NCI-H2171 (cell line): Measurements from ENCODE around the gene WDR18.

Source experiments
- DNase-seq: peaks from one replicate; lab custom pipeline; 2025; lab: John Stamatoyannopoulos, UW

WDR18 gene

DNA sequence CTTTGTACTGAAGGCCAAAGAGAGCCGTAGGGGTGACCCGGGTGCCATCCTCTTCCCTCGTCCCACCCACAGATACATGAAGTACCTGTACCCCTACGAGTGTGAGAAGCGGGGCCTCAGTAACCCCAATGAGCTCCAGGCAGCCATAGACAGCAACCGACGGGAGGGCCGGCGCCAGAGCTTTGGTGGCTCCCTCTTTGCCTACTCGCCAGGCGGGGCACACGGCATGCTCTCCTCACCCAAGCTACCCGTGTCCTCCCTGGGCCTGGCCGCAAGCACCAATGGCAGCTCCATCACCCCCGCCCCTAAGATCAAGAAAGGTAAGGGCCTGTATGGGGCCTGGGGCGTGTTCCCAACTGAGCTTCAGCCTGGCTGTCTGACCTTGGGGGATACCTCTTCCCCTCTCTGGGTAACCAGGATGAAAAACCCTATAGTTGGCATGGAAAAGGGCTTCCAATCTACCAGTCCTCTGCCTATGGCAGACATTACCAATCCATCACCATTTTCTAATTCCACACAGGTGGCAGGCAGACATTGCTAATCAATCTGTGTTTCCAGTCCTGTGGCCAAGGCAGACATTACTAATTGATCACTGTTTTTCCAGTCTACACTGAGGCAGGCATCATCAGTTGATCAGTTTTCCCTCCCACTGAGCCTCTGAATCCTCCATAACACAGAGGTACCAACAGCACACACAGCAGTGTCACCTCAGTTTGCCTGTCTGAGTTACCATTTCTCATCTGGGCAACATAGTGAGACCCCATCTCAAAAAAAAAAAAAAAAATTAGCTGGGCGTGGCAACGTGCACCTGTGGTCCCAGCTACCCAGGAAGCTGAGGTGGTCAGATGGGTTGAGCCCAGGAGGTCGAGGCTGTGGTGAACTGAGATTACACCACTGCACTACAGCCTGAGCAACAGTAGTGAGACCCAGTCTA is 19.1 kb upstream of the WDR18 start:
- no peak for DNase-seq

DNA sequence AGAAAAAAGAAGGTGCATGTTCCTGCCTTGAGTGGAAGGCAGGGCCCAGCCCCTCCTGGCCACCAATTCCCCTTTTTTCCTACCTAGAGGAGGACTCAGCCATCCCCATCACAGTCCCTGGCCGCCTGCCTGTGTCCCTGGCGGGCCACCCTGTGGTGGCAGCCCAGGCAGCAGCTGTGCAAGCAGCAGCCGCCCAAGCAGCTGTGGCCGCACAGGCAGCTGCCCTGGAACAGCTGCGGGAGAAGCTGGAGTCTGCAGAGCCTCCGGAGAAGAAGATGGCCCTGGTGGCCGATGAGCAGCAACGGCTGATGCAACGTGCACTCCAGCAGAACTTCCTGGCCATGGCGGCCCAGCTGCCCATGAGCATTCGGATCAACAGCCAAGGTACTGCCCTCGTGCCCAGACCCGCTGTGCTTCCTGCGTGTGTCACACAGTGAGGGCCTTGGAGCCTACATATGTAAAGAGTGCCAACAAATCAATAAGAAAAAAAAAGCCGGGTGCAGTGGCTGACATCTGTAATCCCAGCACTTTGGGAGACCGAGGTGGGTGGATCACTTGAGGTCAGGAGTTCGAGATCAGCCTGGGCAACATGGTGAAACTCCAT is 17.6 kb upstream of the WDR18 start:
- DNase-seq = no peak

DNA sequence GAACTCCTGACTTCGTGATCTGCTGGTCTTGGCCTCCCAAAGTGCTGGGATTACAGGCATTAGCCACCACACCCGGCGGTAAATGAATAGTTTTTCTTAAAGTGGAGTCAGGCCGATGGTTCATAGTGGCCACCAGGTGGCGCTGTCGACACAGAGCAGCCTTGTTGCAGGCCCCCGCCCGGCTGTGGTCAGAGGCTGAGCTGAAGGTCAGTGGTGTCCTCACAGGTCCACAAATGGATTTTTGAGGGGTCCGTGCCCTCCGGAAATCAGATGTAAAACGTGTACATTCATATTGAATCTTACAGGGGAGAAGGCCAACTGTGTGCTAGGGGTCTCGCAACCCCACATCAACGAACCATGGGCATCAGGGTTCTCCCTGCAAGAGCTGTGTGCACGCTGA is 13.4 kb upstream of the WDR18 start:
- no peak for DNase-seq

DNA sequence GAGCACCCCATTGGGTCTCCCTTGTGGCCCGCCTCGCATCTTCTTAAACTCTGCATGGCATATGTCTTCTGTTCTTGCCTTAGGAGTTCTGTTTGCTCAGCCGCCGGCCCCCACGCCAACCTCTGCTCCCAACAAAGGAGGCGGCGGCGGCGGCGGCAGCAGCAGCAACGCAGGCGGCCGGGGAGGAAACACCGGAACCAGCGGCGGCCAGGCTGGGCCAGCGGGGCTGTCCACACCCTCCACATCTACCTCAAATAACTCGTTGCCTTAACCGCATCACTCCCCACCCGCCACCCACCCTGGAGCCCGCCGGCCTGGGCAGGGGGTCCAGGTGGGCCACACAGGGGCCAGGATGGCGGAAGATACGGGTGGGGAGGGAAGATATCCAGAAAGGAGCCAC is 12.3 kb upstream of the WDR18 start:
- DNase-seq = no peak

DNA sequence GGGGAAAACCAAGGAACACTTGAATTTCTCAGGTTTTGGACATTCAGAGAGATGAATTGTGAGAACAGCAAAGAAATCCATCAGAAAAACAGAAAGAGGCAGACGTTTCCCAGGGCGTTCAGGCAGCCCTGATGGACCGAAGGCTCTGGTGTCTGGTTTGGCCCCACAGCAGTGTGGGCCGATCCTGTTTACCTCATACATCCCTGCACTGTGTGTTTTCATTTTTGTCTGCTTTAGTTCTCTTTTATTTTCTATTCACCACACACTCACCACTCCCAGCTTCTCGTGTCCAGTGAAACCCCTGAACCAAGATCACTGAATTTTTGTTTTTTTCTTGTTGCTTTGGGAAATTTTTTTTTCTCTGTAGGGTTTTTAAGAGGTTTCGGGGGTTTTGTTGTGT is 11.9 kb upstream of the WDR18 start:
- DNase-seq = no peak

DNA sequence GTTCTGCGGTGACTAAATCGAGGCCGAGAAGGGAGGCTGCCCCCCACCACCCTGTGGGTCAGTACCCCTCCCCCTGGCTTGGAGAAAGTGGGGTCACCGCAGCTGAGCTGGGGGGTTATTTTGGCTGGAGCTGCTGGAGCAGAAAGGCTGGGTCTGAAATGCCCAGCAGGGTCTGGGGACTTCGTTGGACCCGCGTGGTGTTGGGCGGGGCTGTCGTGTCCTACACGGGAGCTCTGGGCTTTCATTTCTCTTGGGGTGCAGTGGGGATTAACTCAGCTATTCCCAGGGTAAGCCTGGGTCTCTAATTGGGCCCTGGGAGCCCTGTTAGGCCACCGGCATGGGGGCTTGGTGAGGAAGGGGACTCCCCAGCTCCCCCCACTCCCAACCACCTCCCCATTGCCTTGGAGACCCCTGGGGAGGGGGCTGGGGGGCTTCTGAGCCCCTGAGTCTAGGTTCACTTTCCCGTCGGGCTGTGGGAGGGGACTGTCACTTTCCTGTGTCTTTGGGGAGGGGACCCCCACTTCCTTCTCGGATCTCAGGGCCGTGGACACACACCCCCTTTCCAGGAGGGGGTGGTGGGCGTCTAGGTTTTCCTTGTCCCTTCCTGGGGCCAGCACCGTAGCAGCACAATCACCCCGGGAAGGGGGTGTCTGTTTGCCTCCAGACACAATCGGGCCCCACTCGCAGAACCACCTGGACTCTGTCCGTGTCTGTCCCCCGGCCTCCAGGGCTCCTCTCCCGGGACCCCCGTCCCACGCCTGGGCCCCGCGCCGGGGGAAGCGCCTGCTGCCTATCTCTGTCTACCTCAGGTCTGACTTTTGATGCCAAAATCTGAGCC is 10.2 kb upstream of the WDR18 start:
- DNase-seq = no peak

DNA sequence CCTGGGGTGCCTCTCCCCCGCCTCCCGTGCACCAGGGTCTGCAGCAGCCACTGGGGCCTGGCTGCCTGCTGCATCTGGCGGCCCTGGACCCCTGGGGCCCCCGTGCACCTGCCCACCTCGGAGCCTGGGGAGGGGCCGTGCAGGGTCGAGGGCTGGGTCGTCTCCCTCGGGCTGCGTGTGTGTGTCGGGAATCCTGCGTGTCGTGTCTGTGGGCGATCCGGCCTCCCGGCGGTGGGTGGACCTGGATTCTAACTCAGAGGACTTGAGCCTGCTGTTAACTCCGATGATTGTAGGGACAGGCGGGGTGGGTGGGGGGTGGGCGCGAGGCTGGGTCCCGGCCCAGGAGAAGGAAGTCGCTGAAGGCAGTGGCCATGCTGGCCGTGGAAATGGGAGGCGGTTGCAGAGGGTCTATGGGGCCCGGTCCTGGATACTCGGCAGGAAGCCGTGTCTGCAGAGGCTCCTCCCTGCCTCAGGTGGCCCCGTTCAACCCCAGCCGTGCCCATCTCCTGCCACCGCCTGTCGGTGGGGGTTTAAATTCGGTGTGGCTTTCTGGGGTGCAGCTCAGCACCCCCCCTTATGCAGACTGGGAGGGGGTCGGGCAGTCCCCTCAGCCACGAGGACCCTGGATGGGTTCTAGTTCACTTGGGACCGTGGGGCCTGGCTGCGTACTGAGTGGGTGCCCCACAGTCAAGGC is 9.4 kb upstream of the WDR18 start:
- no peak for DNase-seq

DNA sequence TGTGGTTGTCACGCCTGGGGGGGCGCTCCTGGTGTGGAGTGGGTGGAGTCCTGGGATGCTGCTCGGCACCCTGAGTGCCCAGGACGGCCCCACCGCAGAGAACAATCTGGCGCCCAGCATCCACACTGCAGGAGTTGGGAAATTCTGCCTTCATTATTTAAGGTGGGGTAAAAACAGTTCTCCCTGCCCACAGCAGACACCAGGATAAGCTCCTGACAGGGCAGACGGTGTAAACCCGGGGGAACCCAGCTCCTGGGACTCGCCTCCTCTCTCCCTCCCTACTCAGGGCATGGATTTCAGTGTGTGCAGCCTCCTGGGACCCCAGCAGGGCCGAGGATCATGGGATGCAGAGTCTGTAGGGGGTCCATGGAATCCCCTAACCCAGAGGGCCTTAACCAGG is 7.7 kb upstream of the WDR18 start:
- no peak for DNase-seq

DNA sequence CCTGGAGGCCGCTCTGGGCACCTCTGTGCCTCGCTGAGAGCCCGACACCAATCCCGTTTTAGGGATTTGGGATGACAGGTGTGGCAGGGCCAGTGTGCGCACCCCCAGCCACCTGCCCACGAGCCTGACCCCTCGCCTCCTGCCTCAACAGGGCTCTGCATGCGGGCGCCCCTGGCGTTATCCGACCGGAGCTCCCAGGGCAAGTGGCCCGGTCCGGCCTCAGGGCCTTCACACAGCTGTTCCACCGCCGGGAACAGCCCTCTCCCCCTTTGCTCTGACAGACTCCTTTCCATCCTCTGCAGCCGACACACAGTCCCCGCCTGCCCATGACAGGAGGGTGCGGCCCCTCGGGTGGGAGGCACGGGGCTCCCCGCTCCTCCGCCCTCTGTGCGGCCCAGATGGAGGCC is 7.1 kb upstream of the WDR18 start:
- no peak for DNase-seq

DNA sequence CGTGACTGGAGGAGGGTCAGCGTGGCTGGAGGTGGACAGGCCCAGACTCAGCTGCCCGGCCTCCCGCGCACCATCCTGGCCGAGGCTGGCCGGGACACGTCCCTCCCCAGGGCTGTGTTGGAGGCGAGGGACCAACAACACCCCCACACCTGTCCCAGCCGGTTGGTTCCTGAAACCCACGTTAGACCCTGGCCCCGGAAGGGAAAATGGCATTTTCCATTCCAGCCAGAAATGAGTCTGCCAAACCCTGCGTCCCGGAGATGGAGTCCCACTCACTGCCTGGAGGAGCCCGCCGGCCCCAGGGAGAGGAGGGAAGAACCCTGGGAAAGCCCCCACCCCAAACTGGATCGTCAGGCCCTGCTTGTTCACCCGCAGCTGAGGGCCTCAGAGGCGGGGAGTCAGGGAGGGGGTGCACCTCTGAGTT is 4.8 kb upstream of the WDR18 start:
- no peak for DNase-seq

DNA sequence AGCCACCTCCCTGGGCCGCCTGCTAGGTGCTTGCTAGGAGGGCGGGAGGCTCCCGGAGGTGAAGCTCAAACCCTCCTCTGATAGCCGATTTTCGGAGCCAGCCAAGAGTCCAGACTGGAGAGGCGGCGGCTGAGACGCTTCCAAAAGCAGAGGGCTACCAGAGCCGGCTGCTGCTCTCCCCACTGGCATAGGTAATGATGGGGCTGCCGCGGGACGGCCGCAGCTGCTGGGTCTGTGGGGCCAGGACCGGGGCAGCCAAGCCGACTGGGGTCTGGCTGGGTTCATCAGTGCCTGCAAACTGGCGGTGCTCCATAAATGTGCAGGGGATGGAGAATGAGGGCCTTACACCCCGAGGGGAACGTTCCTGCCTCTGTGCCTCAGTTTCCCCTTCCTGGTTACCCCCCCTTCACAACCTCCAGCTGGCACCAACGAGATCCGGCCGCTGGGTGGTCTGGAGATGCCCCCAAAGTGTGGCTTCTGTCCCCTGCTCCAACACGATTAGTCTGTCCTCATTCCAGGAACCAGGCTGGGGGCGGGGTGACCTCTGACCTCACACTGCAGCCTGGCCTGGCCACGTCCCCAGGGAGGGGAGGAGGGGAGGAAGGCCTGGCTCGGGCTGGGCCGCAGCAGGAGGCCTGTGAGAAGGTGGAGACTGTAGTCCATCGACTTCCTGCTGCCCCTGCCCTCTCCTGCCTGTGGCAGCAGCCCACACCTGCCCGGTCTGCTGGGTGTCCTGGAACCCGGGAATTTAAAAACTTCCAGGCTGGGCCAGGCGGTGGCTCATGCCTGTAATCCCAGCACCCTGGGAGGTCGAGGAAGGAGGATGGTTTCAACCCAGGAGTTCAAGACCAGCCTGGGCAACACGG is 3.8 kb upstream of the WDR18 start:
- DNase-seq = no peak

DNA sequence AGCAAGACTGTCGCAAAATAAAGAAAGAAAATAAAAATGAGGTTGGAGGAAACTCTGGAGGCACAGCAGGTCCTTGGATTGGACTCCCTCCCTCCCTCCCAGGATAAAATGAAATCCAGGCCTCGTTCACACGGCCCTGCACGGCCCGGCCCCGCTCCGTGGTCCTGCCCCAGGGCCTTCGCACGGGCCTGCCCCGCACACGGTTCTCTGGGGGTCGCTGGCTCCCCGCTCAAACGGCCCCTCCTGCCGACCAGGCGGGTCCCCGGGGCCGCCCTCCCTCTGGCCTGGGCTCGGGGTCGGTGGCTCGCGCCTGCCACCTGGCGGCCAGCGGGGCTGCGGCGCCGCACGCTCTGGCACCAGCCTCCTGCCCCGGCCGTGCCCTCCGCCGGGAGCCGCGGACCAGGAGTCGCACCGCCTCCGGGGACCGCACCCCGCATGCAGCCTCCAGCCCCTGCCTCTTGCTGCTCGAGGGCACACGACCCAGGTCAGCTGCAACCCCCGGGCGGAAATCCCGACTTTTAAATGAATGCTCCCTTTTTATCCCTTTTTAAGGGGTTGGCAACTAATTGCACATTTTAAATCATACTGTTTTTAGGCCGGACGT is 1.5 kb upstream of the WDR18 start:
- DNase-seq = peak; percentile 53

DNA sequence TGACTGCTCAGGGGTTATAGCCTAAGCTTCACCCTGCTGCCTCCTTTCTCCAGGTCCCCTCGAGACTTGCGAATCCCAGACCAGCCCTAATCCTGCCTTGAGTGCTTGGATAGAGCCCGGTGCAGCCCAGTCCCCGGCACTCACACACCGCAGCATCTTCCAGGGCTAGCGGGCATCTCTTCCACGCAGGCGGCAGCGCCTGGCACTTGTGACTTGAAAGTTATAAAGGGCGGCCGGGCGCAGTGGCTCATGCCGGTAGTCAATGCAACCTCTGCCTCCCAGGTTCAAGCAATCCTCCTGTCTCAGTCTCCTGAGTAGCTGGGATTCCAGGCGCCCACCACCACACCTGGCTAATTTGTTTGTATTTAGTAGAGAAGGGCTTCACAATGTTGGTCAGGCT is 1.9 kb downstream of the WDR18 start:
- DNase-seq = no peak

DNA sequence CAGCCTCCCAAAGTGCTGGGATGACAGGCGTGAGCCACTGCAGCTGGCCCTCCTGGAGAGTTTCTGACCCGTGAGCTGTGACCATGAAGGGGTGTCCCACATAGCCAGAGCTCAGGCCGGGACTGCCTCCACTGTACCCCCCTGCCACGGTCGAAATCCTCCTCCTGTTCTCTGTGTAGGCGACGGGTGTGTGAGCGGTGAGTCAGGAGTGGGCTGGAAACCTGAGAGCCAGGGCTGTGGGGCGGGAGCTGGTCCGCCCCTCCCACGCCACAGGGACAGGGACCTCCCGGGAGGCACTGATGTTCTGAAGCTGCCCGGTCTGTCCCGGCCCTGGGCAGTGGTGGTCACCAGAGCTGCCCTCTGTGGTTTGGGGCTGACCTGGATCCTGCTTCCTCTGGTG is 3.9 kb downstream of the WDR18 start:
- no peak for DNase-seq

DNA sequence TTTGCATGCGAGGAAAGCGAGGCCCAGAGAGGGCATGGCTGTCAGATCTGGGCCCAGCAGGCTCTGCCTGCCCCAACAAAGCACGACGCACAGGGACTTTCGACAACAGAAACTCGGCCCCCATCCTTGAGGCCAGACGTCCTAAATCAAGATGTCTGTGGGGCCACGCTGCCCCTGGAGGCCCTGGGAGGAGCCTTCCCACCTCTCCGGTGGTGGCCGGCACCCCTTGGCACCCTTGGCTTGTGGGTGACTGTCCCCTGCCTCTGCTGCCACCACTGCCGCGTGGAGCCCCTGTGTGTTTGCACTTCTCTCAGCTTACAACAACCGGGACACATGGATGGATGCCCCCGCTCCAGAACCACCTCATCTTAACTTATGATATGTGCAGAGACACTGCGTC is 4.4 kb downstream of the WDR18 start:
- DNase-seq = no peak

DNA sequence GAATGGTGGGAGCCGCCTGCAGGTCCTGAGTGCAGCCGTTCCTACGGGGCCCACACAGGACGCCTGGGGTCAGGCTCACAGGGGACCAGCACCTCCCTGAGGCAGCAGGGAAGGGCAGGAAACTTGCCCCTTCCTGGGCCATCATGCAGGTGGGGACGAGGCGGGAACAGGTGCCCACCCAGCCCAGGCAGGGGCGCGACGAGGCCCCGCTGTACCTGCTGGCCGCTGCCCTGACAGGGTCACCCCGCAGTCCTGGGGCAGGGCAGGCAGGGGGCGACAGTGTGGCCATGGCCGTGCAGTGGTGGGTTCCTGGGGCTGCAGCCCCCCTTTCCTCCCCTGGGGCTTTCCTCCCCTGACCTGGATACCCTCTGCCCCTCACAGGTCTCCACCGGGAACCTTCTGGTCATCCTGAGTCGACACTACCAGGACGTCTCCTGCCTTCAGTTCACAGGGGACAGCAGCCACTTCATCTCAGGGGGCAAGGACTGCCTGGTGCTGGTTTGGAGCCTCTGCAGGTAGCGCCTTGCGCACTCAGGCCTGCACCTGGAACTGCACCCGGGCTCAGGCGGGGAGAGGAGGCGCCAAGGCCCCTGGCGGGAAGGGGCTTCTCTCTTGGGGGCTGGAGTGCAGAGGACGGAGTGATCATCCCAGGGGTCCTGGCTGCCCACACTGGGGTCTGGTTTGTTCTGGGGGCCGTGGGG is 5.4 kb downstream of the WDR18 start:
- no peak for DNase-seq

DNA sequence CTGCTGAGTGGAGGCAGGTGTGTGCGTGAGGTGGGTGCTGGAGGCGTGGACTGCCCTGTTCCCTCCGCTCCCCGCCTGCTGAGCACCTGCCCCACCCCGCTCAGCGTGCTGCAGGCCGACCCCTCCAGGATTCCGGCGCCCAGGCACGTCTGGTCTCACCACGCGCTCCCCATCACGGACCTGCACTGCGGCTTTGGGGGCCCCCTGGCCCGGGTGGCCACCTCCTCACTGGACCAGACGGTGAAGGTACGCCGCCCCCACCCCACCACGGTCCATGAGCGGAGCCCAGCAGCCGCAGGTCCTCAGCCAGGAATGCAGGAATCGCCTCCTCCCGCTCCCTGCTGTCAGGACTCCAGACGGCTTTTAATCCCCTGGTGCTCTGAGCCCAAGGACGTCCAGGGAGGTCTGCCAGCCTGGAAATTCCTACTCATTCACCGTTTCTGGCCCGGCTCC is 6.0 kb downstream of the WDR18 start:
- DNase-seq = no peak

DNA sequence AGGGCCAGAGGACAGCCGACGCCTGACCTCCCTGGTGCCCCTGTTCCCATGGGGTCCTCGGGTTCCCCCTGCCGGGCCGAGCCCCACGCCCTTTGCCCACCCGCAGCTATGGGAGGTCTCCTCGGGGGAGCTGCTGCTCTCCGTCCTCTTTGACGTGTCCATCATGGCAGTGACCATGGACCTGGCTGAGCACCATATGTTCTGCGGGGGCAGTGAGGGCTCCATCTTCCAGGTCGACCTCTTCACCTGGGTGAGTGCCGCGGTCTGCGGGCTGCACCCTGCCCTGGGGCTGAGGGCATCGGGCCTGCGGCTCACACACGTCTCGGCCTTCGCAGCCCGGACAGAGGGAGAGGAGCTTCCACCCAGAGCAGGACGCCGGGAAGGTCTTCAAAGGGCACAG is 6.6 kb downstream of the WDR18 start:
- no peak for DNase-seq

DNA sequence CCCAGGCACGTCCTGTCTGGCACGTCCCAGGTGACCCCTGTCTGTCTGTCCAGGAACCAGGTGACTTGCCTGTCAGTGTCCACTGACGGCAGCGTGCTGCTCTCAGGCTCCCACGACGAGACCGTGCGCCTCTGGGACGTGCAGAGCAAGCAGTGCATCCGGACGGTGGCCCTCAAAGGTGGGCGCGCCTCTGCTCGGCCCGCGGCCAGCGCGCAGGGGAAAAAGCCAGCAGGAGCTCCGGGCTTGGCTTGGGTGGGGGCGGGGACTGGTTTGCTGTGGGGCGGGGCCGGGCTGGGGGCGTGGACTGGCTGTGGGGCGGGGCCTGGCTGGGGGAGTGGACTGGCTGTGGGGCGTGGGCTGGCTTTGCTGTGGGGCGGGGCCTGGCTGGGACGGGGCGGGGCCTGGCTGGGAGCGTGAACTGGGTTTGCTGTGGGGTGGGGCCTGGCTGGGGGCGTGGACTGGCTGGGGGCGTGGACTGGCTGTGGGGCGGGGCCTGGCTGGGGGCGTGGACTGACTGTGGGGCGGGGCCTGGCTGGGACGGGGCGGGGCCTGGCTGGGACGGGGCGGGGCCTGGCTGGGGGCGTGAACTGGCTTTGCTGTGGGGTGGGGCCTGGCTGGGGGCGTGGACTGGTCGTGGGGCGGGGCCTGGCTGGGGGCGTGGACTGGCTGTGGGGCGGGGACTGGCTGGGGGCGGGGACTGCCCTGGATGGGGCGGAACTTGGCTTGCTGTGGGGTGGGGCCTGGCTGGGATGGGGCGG is 7.2 kb downstream of the WDR18 start:
- no peak for DNase-seq
